ENCODE data around the gene EZH2. TPM values are rescaled to one million over a fixed set of nuclear protein-coding genes. Genes with fewer than 3 reads are reported as not detected.

The EZH2 gene
- polyA plus RNA-seq, 4 donors: 30.8 to 52.0 (median 40.9) TPM

GRCh38 chr7:148903504-148903903 is 19.4 kb upstream of the EZH2 start:
- DNase-seq (ENCODE audit: low read depth in 4 of 4, low spot score in 2 of 4): no peak

GRCh38 chr7:148901178-148901577 is 17.1 kb upstream of the EZH2 start:
- no peak for DNase-seq (ENCODE audit: low read depth in 4 of 4, low spot score in 2 of 4)

- no peak for DNase-seq (ENCODE audit: low read depth in 4 of 4, low spot score in 2 of 4)
Observed at GRCh38 chr7:148898845-148899484, 14.9 kb upstream of the EZH2 start.

- DNase-seq (ENCODE audit: low read depth in 4 of 4, low spot score in 2 of 4): no peak
Observed at GRCh38 chr7:148894591-148894990, 10.5 kb upstream of the EZH2 start.

DNA sequence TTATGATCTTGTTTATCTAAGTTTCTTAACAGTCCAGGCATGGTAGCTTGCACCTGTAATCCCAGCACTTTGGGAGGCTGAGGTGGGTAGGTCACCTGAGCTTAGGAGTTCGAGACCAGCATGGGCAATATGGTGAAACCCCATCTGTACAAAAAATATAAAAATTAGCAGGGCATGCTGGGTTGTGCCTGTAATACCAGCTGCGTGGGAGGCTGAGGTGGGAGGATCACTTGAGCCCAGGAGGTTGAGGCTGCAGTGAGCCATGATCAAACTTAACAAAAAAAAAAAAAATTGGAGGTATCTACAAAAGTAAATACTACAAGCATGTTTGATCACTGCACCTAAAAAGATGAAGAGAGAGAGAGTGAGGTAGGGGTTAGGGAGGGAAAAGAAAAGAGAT is 9.0 kb upstream of the EZH2 start:
- no peak for DNase-seq (ENCODE audit: low read depth in 4 of 4, low spot score in 2 of 4)

GRCh38 chr7:148888300-148888699 is 4.2 kb upstream of the EZH2 start:
- no peak for DNase-seq (ENCODE audit: low read depth in 4 of 4, low spot score in 2 of 4)

DNA sequence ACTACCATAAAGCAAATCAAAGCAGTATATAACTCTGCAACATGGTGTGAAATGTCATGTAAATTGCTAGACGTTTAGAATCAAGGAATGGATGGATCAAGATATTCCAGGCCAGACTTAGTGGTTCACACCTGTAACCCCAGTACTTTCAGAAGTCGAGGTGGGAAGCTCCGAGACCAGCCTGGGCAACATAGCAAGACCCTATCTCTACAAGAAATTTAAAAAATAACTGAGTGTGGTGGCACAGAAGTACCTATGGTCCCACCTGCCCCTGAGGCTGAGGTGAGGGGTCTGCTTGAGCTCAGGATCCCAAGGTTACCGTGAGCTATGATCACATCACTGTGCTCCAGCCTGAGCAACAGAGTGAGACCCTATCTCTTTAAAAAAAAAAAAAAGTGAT is 2.8 kb upstream of the EZH2 start:
- no peak for DNase-seq (ENCODE audit: low read depth in 4 of 4, low spot score in 2 of 4)

DNA sequence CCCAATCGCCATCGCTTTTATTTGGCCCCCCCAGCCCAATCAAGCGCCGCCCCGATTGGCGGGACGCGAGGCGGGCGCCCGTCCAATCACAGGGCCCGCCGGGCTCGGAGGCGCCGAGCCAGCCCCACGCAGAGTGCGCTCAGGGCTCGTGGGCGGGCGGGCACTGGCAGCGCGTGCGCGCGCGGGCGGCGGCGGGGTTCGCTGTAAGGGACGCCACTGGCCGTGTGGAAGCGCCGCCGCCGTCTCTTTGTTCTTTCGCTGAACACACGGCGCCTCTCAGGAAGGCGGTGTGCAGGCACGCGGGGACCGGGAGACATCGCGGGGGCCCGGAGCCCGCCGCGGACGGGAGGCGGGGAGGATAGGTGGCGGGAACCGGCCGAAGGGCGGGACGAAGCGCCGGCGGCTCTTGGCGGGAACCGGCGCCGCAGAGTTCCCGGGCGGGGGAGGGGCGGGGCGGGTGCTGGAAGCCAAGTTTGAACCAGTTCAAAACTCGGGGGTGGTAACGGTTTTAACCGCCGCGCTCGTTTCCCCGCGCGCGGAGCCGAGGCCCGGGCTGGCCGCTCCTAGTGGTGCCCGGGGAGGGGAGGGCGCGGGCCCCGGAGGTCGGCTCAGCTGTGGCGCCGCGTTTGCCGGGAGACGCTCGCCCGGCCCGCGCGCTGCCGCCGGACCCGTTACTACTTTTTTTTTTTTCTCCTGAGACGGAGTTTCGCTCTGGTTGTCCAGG is 370 bp upstream of the EZH2 start:
- peak; percentile 71 to 88 (median 82) for DNase-seq (ENCODE audit: low read depth in 4 of 4, low spot score in 2 of 4)

DNA sequence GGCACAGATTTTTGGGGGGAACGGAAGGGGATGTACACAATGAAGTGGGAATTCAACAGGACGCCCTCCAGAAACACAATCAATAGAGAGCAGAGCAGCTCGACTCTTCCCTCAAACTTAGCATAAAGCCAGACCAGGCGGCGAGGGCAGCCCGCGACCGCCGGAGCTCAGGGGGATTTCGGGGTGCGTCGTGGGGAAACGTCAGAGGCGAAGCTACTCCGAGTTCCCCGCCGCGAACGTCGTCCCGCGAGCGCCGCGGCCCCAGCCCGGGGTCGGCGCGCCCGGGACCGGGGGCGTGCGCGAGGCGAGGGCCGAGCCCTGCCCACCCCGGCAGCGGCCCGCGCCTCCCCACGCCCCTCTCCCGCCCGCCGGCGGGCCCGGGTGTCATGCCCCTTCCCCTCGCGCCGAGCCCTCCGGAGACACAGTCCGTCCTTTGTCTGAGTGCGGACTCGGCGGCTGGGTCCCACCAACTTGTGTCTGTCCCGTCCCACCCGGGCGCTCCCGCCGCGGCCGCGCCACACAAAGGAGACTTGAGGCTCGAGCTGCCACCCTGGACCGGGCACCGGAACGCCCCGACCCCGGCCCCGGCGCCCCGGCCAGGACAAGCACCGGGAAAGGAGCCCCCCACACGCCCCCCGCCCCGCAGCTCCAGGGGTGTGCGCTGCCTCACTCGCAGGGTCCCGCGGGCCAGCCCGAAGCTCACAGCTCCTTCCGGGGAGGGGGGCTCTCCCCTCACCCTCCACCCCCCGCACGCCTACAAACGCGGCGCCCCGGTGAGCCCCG is 634 bp downstream of the EZH2 start:
- DNase-seq (ENCODE audit: low read depth in 4 of 4, low spot score in 2 of 4): peak in 2 of 4 donors; percentile 26 to 47

DNA sequence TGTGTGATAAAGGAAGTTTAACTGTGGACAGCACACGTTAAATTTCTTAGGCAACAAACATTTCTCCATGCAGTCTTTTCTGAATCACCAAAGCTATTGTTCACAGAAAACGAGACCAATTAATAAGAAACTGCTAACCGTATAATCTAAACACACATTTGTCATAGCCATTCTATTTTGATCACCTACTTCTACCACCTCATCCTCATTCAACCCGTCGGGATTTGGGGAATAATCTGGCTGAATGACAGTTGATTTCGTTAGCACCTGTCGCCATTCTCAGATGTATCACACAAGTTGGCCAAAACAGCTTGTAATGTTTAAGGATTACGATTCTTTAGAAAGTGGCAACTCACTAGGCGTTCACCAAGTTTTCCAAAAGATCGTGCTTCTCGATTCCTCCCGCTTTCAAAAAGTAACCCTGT is 1.2 kb downstream of the EZH2 start:
- DNase-seq (ENCODE audit: low read depth in 4 of 4, low spot score in 2 of 4): peak in 1 of 4 donors; percentile 53

DNA sequence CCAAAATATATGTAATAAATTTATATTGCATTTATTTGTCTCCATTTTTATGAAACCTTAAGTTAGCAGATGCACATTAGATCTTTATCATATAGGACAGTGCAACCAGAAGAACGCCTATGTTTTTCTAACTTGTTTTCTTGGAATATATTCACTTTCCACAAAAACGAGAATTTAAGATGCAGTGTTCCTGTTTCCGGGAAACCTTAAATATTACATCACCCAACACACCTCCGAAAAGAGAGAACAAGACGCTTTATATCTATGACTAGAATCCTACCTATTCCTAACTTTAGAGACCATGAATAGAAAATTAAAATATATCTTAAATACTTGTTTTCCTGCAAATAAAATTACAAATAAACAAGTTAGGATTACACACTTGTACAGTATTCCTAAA is 1.9 kb downstream of the EZH2 start:
- no peak for DNase-seq (ENCODE audit: low read depth in 4 of 4, low spot score in 2 of 4)

DNA sequence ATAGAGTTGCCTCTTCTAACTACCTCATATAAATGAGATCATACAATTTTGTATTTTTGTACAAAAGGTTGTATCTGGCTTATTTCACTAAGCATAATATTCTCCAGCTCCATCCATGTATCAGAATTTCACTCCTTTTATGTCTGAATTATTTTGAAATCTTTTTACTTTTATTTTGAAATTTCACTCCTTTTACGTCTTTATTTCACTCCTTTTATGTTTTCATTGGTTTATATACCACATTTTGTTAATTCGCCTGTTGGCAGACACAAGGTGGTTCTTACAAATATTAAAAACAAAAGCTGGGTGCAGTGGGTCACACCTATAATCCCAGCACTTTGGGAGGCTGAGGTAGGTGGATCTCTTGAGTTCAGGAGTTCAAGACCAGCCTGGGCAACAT is 5.8 kb downstream of the EZH2 start:
- DNase-seq (ENCODE audit: low read depth in 4 of 4, low spot score in 2 of 4): no peak

DNA sequence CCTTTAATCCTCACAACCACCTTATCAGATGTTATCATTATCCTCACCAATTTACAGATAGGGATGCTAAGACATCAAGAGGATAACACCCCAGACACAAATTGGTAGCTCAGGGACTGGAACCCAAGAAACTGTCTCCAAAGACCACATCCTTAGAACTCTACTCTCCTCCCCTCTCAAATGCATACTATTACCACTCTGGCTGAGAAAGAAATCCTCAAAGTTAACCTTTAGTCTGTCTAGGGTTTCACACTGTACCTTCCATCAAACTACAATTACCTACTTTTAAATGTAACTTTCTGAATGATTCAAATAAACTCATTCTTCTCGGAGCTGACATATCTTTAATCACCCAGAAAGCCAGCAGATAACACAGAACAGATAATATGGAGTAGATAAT is 6.6 kb downstream of the EZH2 start:
- DNase-seq (ENCODE audit: low read depth in 4 of 4, low spot score in 2 of 4): no peak

DNA sequence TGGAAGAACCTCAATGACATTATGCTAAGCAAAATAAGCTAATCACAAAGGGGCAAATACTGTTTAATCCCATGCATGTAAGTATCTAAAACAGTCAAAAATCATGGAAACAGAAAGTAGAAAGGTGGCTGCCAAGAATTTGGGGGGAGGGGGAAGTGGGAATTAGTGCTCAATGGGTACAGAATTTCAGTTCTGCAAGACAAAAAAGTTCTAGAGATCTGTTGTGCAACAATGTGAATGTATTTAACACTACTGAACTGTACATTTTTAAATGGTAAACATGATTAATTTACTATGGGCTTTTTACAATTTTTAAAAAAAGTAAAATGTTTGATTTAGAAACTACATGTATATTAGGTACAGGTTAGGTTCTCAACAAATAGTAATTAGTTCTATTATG is 11.9 kb downstream of the EZH2 start:
- no peak for DNase-seq (ENCODE audit: low read depth in 4 of 4, low spot score in 2 of 4)

- no peak for DNase-seq (ENCODE audit: low read depth in 4 of 4, low spot score in 2 of 4)
Observed at GRCh38 chr7:148871551-148871950, 12.5 kb downstream of the EZH2 start.

DNA sequence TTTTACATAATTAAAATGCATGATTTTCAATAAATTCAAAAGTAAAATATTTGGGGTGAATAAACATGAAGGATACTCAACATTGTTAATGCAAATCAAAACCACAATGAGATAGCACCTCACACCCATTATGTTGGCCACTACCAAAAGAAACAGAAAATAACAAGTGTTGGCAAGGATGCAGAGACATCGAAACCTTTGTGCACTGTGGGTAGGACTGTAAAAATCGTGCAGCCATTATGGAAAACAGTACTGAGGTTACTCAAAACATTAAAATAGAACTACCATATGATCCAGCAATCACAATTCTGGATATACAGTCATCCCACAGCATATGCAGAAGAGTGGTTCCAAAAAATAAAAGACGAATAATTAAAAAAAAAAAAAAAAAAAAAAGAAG is 13.1 kb downstream of the EZH2 start:
- no peak for DNase-seq (ENCODE audit: low read depth in 4 of 4, low spot score in 2 of 4)

DNA sequence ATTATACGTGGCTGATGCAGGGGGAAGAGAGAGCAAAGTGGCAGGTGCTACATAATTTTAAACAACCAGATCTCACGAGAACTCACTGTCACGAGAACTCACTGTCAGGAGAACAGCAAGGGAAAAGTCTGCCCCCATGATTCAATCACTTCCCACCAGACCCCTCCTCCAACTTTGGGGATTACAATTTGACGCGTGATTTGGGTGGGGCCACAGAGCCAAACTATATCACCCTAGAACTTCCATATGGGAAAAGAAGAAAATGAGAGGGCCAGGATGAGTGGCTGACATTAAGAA is 15.8 kb downstream of the EZH2 start:
- no peak for DNase-seq (ENCODE audit: low read depth in 4 of 4, low spot score in 2 of 4)

- no peak for DNase-seq (ENCODE audit: low read depth in 4 of 4, low spot score in 2 of 4)
Observed at GRCh38 chr7:148867596-148868377, 16.3 kb downstream of the EZH2 start.

- DNase-seq (ENCODE audit: low read depth in 4 of 4, low spot score in 2 of 4): no peak
Observed at GRCh38 chr7:148866362-148866761, 17.7 kb downstream of the EZH2 start.

DNA sequence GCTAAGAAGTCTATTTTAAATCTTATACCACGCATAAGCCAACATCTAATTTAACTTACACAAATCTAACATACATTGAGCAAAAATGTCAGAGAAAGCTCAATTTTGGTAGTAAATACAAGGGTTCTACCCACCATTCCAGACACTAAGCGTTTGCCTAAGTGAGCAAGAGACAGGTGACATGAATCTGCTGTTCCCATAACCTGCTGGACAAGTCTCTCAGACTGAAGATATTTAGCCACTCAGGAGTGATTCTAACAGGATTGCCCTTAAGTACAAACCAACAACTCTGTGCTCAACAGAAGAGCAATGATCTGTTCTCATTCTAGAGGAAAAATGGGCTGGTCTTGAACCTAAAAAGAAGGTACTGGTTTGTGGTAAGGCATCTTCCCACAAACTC is 18.8 kb downstream of the EZH2 start:
- no peak for DNase-seq (ENCODE audit: low read depth in 4 of 4, low spot score in 2 of 4)

- DNase-seq (ENCODE audit: low read depth in 4 of 4, low spot score in 2 of 4): no peak
Observed at GRCh38 chr7:148863324-148863723, 20.8 kb downstream of the EZH2 start.

Measured in left renal cortex interstitium (tissue), 4 donors.